OCI-LY7 (cell line): Measurements from ENCODE around the gene APC. TPM values are rescaled to one million over a fixed set of nuclear protein-coding genes. Genes with fewer than 3 reads are reported as not detected.
A peak's percentile ranks its signal among the peaks of the same experiment; 100 is the strongest.
"Not testable (repeated sequence)": the region's sequence is repeated elsewhere in the genome, so short reads cannot be mapped to it uniquely, and the experiment has no call there.

Experiments used
- BruUV-seq: library from RNA; stranded (reverse); fragments of 400-500 nt; replicated peaks from 2 replicates; lab custom pipeline; 2021; lab: Mats Ljungman, UMichigan
- CTCF ChIA-PET: fragments of 300-600 bp; sonication (Branson Sonifier 250); formaldehyde crosslinking; loops from one replicate; lab custom pipeline; 2022; ENCODE audit warnings: antibody characterized with exemption; ENCODE audit not compliant: unreplicated experiment; lab: Charles Lee
- POLR2A ChIA-PET: fragments of 300-600 bp; sonication (Branson Sonifier 250); formaldehyde crosslinking; loops from one replicate; lab custom pipeline; 2022; ENCODE audit warnings: antibody characterized with exemption; lab: Charles Lee
- DNase-seq: peaks from one replicate; pipeline ENCODE4 v3.0.0-alpha.2; 2015; ENCODE audit warnings: low spot score
- H2AFZ ChIP-seq: fragments of 200-600 bp; sonication (generic), shearing (Covaris generic); 2 replicates; pipeline ENCODE4 v1.6.1; 2014; ENCODE audit warnings: mild to moderate bottlenecking, antibody characterized with exemption, low read length, moderate library complexity
- H3K27ac ChIP-seq: fragments of 200-600 bp; sonication (generic); 2 replicates; pipeline ENCODE4 v1.5.1; 2014; ENCODE audit warnings: mixed run types, low read depth, mild to moderate bottlenecking, moderate library complexity, low read length, inconsistent platforms; ENCODE audit not compliant: poor library complexity, severe bottlenecking
- H3K36me3 ChIP-seq: fragments of 200-600 bp; sonication (generic); 2 replicates; pipeline ENCODE4 v1.6.1; 2014; ENCODE audit warnings: mild to moderate bottlenecking, antibody characterized with exemption, low read length, moderate library complexity, mixed read lengths; ENCODE audit not compliant: insufficient read depth
- H3K4me1 ChIP-seq: fragments of 200-600 bp; sonication (generic); 2 replicates; pipeline ENCODE4 v1.5.1; 2014; ENCODE audit warnings: mild to moderate bottlenecking, low read length; ENCODE audit not compliant: insufficient read depth, poor library complexity, severe bottlenecking
- H3K4me2 ChIP-seq: fragments of 200-600 bp; sonication (generic); 2 replicates; pipeline ENCODE4 v1.6.1; 2014; ENCODE audit warnings: mild to moderate bottlenecking, low read length
- H3K4me3 ChIP-seq: fragments of 200-600 bp; sonication (generic); 2 replicates; pipeline ENCODE4 v1.5.1; 2014; ENCODE audit warnings: mild to moderate bottlenecking, low read depth, low read length; ENCODE audit not compliant: poor library complexity, severe bottlenecking
- H3K79me2 ChIP-seq: fragments of 200-600 bp; sonication (generic); 2 replicates; pipeline ENCODE4 v1.6.1; 2016; ENCODE audit warnings: low read depth, mild to moderate bottlenecking, low read length, moderate library complexity, mixed read lengths; ENCODE audit not compliant: insufficient read depth
- H3K9me2 ChIP-seq: fragments of 200-600 bp; sonication (generic); 2 replicates; pipeline ENCODE4 v1.6.1; 2016; ENCODE audit warnings: mild to moderate bottlenecking, low read length, mixed read lengths; ENCODE audit not compliant: insufficient read depth
- H3K9me3 ChIP-seq: fragments of 200-600 bp; sonication (generic); 2 replicates; pipeline ENCODE4 v1.6.1; 2014; ENCODE audit warnings: mild to moderate bottlenecking, mixed run types, low read length, mixed read lengths
- H4K20me1 ChIP-seq: fragments of 200-600 bp; sonication (generic); 2 replicates; pipeline ENCODE4 v1.6.1; 2014; ENCODE audit warnings: mild to moderate bottlenecking, antibody characterized with exemption, low read length, moderate library complexity, mixed read lengths; ENCODE audit not compliant: insufficient read depth
- CTCF ChIP-seq: fragments of 200-600 bp; sonication (generic); conservative IDR thresholded peaks from 2 replicates; pipeline ENCODE4 v1.5.1; 2014; ENCODE audit warnings: mild to moderate bottlenecking, antibody characterized with exemption, low read length, moderate library complexity, mixed read lengths
- EZH2phosphoT487 ChIP-seq: fragments of 200-600 bp; sonication (generic); IDR thresholded peaks from 2 replicates; pipeline ENCODE4 v1.6.1; 2018; ENCODE audit warnings: low read depth, borderline replicate concordance, mild to moderate bottlenecking, mixed run types, antibody characterized with exemption, low read length, moderate library complexity, mixed read lengths
- intact Hi-C: fragments of 100-400 bp; cut with micrococcal nuclease; formaldehyde crosslinking; loops from one replicate; pipeline ENCODE4 v1.10.0; 2022; ENCODE audit not compliant: unreplicated experiment
- total RNA-seq, 2 experiments: library from RNA; depleted of rRNA in 1 of 2; stranded (reverse); fragments of >200 nt in 1 of 2; shearing (Covaris generic) in 1 of 2; gene quantifications; 2 replicates each; pipeline ENCODE4 v1.2.3, GENCODE V29; 2014 to 2022

Gene APC
- total RNA-seq, 2 experiments from 2014 or later, result 33.1 to 34.8 TPM

- BruUV-seq, result no TSS peak
- Histone ChIP-seq H2AFZ (no peak overlapping the region), H3K4me1 (no peaks in the 10 kb centered on the region), H4K20me1 (no peaks in the 10 kb centered on the region), H3K27ac (no peak overlapping the region), H3K4me3 (no peak overlapping the region), H3K9me3 (no peaks in the 10 kb centered on the region), H3K4me2 (no peak overlapping the region), H3K79me2 (no peaks in the 10 kb centered on the region), H3K9me2 (no peaks in the 10 kb centered on the region), H3K36me3 (peaks cover 97% of the 10 kb centered on the region)
- no peak for DNase-seq
- CTCF ChIA-PET, result no interaction called here
- intact Hi-C loops, result no loop called here
- no peak for TF ChIP-seq CTCF
- TF ChIP-seq EZH2phosphoT487, result no peak
- POLR2A ChIA-PET, result interaction anchor here (0.7 to 1.4 kb wide), 3 partner anchors 23 to 91 kb away, joined by 3 to 6 read pairs (median 3); no protein-coding TSS in a partner anchor
Measured at GRCh38 chr5:112885001-112885400, 147.3 kb downstream of the APC start.

GRCh38 chr5:112886975-112887374, 149.3 kb downstream of the APC start:
- intact Hi-C loops, result no loop called here
- no peak for TF ChIP-seq CTCF
- TF ChIP-seq EZH2phosphoT487, result no peak
- no peak for DNase-seq
- Histone ChIP-seq H3K4me2 (no peak overlapping the region), H3K79me2 (no peaks in the 10 kb centered on the region), H4K20me1 (no peaks in the 10 kb centered on the region), H3K9me3 (no peaks in the 10 kb centered on the region), H3K27ac (no peak overlapping the region), H2AFZ (no peak overlapping the region), H3K4me1 (no peaks in the 10 kb centered on the region), H3K9me2 (no peaks in the 10 kb centered on the region), H3K36me3 (peaks cover 87% of the 10 kb centered on the region), H3K4me3 (no peak overlapping the region)
- CTCF ChIA-PET, result no interaction called here
- BruUV-seq, result no TSS peak
- POLR2A ChIA-PET, result interaction anchor here (0.7 to 2.9 kb wide), 3 partner anchors 17 to 36 kb away, joined by 3 to 18 read pairs (median 3); no protein-coding TSS in a partner anchor

GRCh38 chr5:112892066-112892465, 154.4 kb downstream of the APC start:
- intact Hi-C loops, H3K4me3 ChIP-seq, H4K20me1 ChIP-seq, H3K4me2 ChIP-seq, H3K4me1 ChIP-seq, H3K79me2 ChIP-seq, CTCF ChIA-PET, H3K9me2 ChIP-seq, H3K27ac ChIP-seq, H3K9me3 ChIP-seq, H2AFZ ChIP-seq, DNase-seq: not testable (repeated sequence)
- BruUV-seq, result TSS peak; percentile 56
- peaks cover 77% of the 10 kb centered on the region for H3K36me3 ChIP-seq
- POLR2A ChIA-PET, result interaction anchor here (1.7 kb wide), 1 partner anchor 12 kb away, joined by 4 read pairs; no protein-coding TSS in a partner anchor
